ENCODE results near the gene THRB.

DNA sequence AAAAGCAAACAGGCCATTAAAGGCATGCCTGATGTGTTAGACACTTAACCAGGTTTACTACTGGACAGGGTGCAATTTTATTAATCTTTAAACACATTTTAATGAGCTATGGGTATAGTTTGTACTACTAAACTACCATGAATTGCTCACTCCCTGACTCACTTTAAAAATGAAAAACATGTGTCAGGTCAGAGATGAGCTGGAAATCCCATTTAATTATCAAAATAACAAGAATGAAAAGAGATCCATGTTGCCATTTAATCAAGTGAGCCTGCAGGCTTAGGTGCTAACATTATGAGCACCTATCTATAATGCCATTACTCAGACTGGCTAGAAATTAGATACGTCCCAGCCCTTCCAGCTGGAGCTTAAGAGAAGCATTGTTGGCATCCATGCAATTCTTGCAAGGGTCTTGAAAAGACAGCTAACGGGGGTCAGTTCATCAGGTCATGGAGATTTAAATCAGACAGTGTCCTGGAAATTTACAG lies 224.4 kb downstream of the THRB start:
- TF ChIP-seq, protein P1, sequence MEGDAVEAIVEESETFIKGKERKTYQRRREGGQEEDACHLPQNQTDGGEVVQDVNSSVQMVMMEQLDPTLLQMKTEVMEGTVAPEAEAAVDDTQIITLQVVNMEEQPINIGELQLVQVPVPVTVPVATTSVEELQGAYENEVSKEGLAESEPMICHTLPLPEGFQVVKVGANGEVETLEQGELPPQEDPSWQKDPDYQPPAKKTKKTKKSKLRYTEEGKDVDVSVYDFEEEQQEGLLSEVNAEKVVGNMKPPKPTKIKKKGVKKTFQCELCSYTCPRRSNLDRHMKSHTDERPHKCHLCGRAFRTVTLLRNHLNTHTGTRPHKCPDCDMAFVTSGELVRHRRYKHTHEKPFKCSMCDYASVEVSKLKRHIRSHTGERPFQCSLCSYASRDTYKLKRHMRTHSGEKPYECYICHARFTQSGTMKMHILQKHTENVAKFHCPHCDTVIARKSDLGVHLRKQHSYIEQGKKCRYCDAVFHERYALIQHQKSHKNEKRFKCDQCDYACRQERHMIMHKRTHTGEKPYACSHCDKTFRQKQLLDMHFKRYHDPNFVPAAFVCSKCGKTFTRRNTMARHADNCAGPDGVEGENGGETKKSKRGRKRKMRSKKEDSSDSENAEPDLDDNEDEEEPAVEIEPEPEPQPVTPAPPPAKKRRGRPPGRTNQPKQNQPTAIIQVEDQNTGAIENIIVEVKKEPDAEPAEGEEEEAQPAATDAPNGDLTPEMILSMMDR (IDR thresholded peaks at IDR 0.05) = no peak
- TF ChIP-seq POLR2A (IDR thresholded peaks at IDR 0.05) (no peak), EP300 (IDR thresholded peaks at IDR 0.05) (no peak)
